Measurements from ENCODE around the gene TCF7L2.

DNA sequence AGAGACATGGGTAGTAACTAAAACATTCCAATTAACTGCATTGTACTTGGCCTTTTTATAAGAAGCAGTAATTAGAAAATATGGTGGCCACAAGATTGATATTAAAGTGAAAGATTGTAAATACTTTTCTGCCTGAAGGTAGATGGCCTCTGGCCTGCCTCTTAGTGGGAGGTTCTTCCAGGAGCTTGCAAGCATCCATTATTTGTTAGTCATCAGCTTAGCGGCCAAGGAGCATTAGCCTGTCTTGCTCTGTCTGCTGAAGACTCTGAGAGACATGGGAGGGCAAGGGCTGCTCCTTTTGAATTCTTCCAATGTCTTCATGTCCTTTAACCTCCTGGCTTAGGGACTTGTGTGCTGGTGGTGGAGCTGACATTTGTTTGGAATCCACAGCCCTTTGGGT is 80.4 kb downstream of the TCF7L2 start:
- TF ChIP-seq YY1 (IDR thresholded peaks at IDR 0.05; ENCODE audit: insufficient read depth, insufficient read length) (no peak), ZNF274 (IDR thresholded peaks at IDR 0.05; ENCODE audit: low read depth, low read length) (no peak), SUZ12 (IDR thresholded peaks at IDR 0.05; ENCODE audit: extremely low read depth, insufficient read depth, insufficient read length) (no peak)

Measured in NT2/D1 (cell line).